ENCODE data around the gene CAPZB.

CAPZB gene

DNA sequence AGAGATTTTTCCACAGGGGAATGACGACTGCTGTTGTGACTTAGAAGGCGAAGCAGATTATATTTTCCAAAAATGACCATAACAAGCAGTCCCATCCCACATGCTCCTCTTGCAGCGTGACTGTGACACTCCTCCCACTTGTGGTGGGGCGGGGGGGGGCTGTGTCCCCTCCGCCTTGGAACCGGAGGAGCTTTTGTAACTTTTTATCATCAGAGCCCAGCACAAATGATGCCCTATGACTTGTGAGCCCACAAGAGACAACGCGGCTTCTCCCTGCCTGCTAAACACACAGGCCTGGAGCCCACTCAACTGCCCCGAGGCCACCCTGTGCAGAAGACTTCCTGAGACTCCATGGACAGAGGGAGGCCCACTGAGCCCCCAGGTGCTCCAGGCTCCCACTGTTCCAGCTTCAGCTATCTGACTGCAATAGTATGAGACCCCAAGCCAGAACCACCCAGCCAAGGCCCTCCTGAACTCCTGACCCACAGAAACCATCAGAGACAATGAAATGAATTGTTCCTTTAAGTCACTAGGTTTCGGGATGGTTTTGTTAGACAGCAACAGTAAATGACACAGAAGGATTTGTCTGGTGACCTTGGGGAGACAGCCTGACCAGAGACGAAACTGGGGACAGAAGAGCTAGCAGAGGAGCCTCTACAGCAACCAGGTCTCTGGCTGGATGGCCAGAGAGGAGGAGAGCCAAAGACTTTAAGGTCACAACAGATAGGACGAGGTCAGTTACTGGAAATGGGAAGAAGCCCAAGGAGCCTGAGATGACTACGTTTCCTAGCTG lies 58.8 kb downstream of the CAPZB start:
- DNase-seq, result no peak

DNA sequence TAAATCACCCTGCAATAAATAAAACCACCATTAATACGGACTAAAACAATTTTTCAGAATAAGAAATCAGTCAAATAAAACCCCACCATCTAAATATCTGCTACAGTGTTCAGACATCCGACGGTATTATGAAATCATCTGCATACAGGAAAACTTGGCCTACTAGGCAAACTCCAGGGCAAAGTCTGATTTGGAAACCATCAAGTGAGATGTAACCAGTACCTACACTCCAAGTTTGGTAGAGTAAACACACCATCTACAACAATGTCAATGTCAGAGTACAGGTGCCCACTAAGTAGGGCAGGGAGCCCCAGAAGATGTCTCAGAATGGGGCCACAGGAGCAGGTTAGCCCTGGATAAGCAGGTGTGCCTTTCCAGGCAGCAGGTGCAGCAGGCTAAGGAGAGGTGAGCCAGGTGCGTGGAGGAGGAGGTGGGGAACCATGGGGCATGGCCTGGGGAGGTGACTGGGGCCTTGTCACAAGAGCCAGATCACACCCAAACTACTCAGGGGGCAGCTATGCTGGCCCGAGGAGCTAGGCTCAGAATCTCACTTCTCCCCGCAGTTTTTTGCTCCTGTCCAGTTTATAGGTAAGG lies 59.6 kb downstream of the CAPZB start:
- DNase-seq, result no peak

DNA sequence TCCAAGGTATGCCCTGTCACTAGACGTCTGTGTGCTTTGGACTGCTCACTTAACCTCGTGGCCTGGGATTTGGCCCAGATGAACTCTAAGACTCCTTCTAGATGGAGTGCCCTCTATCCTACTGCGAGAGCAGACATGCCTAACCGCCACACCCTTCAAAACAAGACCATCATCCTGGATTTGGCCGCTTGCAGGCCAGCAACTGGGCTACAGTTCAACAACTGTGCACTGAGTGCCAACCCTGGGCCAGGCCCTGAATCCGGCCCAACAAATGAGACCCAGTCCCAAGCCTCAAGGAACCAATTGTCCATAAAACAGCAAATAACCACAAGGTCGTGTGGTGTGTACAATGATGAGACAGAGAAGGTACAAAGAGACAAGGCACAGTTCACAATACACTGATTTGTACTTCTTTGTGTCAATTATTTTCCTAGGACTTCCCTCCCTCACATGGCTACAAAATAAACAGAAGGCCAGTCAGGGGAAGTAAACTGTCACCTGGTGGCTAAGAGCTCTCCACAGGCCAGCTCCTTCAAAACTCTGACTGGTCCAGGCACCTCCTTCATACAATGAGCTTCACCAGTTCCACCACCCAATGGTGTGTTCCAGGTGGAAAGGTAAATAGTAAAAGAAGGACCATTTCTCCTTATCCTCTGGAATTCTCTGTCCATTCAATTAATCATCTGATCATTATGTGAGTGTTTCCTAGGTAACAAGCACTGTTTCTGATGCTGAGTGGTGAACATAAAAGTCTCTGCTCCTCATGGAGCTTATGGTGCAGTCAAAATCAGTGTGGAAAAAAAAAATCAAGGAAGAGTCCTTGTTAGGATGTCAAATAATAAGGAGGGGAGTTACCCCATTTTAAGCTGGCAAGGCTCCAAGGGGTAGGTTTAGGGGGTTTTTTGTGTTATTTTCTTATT lies 60.4 kb downstream of the CAPZB start:
- no peak for DNase-seq

DNA sequence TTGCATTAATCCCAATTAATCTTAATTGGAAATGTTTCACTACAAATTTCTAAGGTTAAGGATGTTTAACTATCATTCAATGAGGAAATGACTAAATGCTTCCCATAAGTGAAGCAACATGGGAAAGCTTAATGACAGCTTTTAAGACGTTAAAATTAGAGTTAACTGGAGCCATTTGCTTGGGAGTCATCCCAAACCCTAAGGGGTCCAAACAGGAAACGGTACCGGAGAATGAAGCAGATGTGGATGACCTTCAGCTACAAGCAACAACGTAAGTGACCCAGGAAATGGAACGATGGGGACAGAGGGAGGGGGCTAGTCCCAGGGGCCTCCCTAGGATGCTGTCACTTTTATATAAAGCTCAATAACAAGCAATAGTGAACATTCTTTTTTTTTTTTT lies 62.2 kb downstream of the CAPZB start:
- DNase-seq, result no peak

DNA sequence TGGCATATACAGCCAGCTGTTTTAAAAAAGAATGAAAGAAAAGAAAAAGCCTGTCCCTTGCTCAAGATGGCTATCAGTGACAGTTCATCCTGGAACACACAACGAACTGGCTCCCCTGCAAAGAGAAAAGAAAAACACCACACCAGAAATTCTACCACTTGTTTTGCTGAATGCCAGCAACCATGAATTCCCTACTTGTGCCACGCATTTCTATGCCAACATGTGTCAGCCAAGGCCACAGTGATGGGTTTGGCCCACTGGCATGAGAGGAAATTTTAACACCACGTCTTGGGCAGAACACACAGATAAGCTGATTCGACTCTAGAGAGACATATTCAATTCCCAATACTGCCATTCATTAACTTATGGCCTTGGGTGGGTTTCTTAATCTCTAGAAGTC lies 64.0 kb downstream of the CAPZB start:
- no peak for DNase-seq

DNA sequence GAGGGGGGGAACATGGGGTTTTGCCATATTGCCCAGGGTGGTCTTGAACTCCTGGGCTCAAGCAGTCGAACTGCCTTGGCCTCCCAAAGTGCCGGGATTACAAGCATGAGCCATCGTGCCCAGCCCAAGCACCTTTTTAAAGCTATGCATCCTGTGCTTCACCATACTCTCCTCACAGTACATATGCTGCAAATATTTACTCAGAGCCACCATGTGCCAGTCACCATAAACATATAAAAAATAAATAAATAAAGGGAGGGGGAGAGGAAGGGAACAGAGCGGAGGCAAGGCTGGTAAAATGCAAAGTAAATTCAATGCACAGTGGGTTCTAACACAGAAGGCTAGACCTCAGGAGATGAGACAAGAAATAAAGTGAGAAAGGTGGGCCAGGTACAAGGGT lies 64.7 kb downstream of the CAPZB start:
- DNase-seq, result no peak

DNA sequence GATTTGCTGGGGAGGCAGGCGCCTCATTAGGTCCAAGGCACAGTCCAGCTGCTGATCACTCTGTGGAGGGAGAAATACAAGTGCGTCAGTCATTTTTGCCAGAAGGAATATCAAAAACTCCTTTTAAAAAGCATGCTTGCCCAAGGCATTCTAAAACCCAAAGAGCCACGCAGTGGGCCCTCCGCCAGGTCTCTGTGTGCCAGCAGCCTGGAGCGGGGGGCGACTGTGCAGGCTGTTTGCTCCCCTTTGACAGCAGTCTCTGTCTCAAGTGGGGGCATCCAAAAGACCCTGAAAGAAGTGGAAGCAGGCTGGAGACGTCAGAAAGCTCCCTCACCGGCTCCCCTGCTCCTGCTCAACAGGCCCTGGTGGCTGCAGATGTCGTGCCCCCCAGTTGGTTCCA lies 65.6 kb downstream of the CAPZB start:
- DNase-seq, result no peak

DNA sequence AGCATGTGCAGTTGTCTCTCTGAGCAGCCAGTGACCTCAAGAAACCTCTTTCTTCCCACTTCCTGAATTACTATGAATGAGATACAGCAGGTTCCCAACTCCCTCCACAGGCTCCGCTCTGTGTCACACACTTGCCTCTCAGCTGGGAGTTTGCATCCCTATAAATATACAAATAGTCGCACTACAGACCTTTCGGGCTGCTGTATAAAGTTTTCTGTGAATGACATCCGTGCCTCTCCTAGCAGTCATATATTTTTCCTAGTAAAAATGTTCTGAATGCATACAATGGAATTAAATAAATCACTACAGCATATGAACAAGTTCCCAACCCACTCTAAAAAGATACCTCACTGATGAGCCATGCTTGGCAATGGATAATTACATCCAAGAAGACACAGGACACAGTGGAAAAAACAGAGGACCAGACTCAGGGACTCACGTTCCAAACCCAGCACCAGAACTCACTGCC lies 66.8 kb downstream of the CAPZB start:
- no peak for DNase-seq

DNA sequence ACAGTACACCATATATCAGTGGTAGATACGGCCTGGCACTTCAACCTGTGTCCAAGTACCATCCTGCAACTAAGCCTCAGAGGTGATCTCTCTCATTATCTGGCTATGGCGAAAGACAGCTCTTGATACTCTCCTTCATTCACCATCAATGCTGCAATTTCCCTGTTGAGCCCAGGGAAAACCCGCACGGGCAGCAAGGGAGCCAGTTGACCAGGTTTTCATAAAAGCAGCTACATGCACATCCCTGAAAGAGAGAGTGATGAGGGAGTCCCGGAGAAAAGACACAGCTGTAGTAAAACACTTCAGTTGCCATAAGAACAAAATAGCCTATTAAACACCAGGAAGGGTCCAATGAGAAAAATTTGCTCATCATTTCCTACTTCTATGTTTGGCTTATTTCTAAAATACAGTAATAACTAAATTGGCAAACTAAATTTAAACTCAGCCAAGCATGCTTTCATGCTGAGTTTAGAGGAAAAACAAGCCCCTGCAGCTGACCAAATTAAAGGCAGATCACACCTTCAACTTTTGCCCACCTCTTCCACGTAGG lies 68.3 kb downstream of the CAPZB start:
- no peak for DNase-seq

DNA sequence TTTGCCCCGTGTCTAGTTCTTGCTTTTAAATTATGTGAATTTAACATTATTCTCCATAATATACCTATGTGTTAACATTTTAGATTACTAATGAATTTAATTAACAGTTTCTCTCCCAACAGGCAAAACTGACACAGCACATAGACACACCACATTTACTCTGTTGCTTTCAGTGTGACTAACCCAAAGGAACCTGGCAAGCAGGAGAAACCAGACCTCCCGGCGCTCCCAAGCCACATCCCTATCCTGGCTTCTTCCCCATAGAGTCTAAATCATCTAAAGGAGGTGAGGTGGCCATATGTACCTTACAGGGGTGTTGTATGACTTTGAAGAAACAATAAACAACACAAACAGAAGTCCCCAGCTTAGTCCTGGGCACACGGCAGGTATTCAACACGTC lies 69.2 kb downstream of the CAPZB start:
- DNase-seq, result no peak

DNA sequence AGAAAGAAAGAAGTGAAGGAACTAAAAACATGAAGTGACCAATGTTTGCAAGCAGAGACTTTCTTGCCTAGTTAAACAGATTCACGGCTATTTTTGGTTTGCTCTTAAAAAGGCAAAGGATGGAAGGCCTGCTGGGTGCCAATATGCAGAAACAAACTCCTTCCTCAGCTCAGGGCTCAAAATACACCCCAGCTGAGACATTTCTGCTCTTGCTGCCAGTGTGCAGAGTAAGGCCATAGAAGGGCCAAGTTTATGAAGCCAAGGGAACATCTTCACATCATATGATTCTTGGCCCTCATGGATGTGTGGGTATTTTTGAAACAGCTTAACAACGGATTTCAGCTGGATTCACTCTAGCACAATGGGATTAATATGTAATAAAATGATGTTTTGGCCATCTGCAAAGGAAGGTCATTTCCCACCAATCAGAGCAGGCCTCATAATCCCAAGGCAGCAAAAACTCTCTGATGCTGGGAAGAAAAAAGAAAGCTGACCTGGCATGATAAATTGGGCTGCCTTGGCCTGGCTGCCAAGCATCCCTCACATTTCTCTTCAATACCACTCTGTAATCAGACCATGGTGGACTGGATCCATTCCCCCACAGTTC lies 70.7 kb downstream of the CAPZB start:
- no peak for DNase-seq

DNA sequence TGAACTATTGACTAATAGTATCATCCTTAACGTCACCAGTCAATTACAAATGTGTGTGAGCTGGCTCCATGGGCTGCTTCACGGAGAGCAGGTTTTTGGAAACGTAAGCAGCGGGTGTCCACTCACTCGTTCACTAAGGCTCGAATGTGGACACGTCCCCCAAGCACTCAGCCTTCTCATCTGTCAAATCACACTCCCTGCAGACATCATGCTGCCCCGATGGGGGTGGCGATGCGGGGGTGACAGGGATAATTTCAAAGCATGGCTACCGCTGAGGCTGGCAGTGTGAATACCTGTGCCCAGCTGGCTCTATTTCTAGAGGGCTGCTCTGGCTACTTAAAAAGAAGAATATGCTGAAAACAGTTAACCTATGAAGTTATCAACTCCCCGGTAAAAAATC lies 71.3 kb downstream of the CAPZB start:
- no peak for DNase-seq

DNA sequence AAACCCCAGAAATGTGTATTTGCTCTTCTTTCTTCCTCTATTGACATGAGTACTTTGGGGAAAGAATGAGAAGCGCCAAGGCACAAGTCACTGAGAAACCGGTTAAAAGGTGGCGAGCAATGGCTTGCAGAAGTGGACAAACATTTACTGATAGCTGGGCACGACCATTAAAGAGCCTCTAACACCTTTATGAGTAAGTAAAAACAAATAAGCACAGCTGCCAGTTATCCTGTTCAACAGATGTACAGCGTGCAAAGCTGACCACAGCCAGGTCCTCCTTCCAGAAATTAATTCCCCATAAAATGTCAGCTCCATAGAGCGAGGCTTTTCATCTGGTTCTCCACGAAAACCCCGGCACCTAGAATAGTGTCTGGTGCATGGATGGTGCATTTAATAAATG lies 72.7 kb downstream of the CAPZB start:
- DNase-seq, result no peak

DNA sequence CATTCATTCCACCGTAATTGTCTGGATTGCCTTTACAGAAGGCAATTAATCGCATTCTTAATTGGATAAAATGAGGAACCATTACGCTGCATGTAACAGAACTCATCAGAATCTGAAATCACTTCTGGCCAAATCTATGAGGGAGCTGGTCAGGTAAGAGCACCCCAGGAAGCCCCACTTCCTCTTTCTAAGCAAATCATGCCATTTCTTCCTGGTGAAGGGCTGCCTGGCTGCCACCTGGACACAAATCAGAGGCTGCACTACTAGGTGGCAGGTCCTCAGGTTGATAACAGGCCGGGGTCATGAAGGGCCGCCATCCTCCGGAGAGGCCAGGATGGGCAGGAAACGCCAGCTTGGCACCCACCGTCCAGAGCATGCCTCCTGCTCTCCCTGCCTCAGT lies 73.7 kb downstream of the CAPZB start:
- no peak for DNase-seq

DNA sequence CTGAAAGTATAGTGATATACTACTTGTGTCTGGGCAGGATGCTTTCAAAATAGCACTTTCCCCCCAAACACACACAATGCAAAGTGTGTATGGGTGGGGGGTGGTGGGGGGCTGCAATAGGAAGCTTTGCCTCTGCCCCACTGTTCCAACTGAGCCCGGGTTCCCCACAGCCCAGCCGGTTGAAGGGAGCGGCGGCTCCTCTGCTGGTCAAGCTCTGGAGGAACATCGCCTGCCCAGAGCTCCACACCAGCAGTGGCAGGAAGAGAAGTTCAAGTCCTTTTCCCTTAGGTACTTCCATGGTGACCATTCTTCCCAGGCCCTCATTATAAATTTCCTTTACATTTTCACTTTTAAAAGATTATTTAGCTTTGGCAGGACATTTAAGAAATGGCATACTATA lies 74.9 kb downstream of the CAPZB start:
- no peak for DNase-seq

DNA sequence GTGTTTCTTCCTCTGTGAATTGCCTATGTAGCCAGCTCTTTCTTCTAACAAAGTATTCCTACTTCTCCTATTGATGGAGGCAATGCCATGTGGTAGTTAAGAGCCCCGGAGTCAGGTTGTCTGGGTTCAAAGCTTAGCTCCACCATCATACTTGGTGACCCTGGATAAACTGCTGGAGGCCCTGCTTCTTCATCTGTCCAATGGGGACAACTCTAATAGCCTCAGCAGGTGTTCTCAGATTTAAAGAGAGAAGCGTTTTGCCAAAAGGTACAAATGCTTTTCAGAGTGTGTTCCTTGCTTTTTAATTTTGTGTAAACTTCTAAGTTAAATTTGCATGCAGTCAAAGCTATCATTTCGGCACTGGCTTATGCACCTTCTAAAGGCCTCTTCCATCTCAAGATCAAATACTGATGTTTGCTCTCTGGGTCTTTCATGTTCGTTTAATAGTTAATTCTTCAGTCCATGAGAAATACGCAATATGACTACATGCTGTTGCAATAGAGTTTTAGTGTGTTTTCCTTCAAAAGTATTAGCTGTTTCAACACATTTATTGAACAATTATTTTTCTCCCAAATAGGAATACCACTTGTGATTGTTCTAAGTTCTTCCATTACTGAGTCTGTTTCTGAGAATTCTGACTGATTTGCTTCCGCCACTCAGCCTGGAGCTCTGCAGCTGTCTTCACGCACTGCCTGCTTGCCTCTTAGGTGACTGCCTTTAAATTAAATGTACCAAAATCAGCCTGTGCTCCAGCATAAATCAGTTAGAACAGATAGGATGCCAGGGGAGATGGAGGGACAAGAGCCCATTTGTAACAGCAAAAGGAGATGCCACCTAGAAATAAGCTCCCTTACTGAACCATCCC lies 75.6 kb downstream of the CAPZB start:
- DNase-seq, result no peak

DNA sequence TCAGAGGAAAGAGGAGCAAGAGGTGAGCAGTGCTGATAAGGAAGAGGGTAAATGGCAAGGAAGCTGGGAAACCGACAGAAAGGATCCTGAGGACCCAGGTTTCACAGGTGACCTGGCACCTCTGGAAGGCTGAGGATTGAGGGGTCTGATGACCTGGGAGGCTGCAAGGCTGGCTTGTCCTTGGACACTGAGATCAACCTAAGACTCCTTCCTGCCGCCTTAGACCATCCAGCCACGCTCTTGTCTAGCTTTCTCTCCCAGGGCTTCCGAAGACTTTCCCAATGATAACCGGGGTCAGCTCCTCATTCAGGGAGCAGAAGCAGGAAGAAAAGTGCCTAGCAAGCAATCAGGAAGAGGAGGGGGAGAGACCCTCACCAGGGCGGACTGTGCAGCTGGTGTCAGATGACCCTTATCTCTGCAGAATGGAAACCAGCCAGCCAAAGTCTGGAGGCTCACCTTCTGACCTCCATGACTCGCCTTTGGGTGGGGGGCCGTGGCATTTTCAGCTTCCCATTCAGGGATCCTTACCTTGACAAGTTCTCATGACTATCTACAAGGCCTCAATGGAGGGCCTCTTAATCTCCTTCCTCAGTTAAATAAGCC lies 77.7 kb downstream of the CAPZB start:
- no peak for DNase-seq

DNA sequence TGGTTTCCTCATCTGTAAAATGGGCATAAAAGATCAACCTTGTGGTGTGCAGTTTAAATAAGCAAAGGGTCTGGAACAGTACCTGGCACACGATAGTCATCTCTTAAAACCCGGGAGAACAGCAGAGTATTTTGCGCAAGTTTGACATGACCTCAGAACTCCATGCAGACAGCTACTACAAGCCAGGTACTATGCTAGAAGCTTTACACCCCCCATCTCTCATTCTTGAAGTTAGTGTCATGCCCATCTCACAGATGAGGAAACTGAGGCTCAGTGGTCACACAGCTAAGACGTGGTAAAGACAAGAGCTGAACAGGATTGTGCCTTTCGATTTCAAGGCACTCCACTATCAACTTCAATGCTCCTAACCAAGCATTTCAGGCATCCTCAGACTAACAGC lies 78.7 kb downstream of the CAPZB start:
- no peak for DNase-seq

DNA sequence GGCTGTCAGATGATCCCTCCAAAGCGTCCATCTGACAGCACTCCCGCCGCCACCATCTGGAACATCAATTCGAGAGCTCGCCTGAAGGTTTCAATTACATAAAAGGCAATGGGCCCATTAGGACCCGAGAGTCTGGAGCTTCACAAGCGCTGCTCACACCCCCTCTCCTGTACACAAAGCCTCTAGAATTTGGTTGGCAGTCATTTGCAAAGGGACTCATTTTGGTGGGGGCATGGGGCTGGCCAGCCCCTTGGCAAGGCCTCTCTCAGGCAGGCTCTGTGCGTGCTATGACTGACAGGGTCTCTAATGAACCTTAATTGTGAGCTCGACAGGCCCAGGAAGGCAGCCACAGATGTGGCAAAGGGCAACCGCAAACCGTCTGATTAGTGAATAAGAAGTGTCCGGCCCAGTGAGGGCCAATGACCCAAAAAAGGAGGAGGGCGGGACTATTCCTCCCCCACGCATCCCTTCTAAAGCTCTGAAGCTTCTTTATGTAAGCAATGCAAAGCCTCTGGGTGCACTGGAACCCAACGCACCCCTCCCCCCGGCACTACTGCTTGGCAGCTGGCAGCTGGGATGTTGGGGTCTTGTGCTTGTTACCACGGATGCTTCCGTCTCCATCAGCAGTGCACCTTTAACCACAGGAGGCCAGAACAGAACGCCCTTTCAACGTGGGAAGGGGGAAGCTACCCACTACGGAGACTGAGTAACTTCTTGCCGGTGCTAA lies 79.4 kb downstream of the CAPZB start:
- DNase-seq, result no peak

DNA sequence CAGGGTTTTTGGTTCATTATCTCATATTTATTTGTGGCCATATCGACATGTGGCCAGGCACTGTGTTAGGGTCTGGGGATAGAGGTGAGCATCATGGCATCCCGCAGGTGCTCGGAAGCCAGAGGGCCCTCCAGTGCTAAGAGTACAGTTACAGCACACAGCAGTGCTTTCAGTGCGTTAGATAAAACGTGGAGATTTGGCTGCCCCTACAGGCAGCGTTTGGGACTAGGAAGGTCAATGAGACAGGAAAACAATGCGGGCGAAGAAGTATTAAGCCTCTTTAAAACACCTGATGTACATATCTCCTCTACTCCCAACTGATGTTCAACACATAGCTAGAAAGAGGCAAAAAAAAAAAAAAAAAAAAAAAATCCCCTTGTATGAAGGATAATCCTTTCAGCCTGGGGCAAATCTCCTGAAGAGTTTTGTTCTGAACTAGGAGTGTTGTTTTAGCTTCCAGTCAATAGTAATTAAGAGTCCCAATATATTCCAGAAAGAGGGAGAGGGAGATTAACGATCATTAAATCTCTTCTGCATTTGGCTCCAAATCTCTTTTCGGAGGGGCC lies 80.1 kb downstream of the CAPZB start:
- DNase-seq, result no peak
